H54 (cell line): ENCODE results near the gene GAB2.
A peak's percentile ranks its signal among the peaks of the same experiment; 100 is the strongest.

ENCODE experiments used
- DNase-seq: peaks from one replicate; pipeline ENCODE4 v3.0.0; 2011; ENCODE audit warnings: low spot score, mixed read lengths; ENCODE audit not compliant: insufficient read length
- FAIRE-seq: peaks from 3 replicates; lab custom pipeline; 2011; peaks lifted over from hg19 to GRCh38; lab: Jason Lieb, UNC
- POLR2A ChIP-seq: IDR thresholded peaks from 2 replicates; pipeline ENCODE4 v1.6.1; 2011; ENCODE audit warnings: low read depth, mild to moderate bottlenecking, low read length

The GAB2 gene

GRCh38 chr11:78420796-78421209 lies 3.2 kb upstream of the GAB2 start:
- no peak for FAIRE-seq
- no peak for TF ChIP-seq POLR2A
- peak; percentile 37 for DNase-seq

GRCh38 chr11:78420255-78420764 lies 2.7 kb upstream of the GAB2 start:
- DNase-seq (peak; percentile 83), FAIRE-seq (peak; percentile 23)
- TF ChIP-seq POLR2A, result no peak

DNA sequence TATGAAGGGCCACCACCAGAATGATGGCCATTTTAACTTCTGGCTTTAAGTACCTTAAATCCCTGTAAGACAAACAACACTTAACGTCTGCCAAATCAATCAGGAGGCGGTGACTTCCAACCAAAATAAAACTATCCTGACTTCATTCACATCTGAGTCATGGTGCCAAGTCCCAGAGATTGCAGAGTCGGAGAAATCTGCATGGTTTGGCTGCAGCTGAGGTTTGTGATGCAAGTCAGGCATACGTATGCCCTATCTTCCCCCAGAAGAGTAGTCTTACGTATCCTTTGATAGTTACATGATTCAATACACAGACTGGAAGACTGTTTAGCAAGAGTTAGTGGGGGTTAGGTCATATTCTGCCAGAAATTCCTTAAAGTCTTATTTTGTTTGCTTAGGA lies 1.7 kb upstream of the GAB2 start:
- DNase-seq (peak; percentile 80), FAIRE-seq (peak; percentile 91)
- no peak for TF ChIP-seq POLR2A

GRCh38 chr11:78418584-78419211 lies 1.1 kb upstream of the GAB2 start:
- no peak for TF ChIP-seq POLR2A
- DNase-seq (no peak), FAIRE-seq (no peak)

DNA sequence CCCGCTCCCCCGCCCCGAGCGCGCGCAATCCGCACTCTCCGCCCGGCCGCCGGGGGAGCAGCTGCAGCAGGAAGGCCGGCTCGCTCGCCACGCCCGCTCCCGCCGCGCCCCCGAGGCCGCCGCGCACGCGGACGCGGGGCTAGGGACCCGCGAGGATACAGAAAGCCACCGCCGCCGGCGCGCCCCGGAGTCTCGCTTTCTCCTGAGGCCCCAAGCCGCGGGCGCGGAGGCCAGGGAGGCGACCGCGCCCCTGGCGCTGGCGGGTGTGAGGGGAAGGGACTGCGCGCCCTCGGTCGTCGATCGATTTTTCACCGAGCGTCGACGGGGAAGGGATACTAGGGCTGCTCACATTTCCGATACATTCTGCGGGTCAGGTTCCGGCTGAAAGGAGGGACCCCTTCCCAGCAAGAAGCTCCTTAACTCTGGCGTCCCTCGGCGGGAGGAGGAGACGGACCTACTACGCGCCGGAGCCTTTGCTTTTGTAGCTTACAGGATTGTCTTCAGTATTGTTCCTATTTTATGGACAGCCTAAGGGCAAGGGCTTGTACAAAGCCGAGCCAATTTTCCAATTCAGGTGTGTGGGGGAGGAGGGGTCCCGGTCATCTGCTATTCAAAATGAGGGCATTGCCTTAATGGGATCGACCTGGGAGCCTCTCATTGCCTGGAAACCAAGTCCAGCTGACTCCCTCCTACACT lies 416 bp upstream of the GAB2 start:
- DNase-seq (peak; percentile 83), FAIRE-seq (no peak)
- TF ChIP-seq POLR2A, result peak; percentile 36; the same call in 1 of the 2 replicates

- peak; percentile 55 for TF ChIP-seq POLR2A
- peak; percentile 78 for FAIRE-seq
- peak; percentile 94 for DNase-seq
Measured at GRCh38 chr11:78416285-78417174, 1.1 kb downstream of the GAB2 start.

DNA sequence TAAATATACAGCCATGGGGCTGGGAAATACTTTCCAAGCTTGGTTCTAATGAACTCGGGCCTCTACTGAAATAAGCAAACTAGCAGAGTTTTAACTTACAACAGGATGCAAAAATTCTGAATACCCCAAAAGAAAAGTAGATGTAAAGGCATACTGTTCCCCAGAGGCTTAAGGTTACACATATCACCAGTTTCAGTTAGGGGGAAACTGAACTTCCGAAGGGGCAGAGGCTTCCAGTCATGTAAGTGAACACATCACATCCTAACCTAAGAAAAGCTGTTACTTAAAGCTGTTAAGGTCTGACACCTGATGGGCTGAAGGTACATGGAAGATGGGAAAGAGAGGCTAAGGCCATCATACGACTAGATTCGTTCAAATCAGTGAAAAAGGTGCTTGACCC lies 2.3 kb downstream of the GAB2 start:
- no peak for FAIRE-seq
- DNase-seq, result no peak
- TF ChIP-seq POLR2A, result no peak

GRCh38 chr11:78414321-78415051 lies 3.1 kb downstream of the GAB2 start:
- no peak for TF ChIP-seq POLR2A
- FAIRE-seq (no peak), DNase-seq (peak; percentile 29)

DNA sequence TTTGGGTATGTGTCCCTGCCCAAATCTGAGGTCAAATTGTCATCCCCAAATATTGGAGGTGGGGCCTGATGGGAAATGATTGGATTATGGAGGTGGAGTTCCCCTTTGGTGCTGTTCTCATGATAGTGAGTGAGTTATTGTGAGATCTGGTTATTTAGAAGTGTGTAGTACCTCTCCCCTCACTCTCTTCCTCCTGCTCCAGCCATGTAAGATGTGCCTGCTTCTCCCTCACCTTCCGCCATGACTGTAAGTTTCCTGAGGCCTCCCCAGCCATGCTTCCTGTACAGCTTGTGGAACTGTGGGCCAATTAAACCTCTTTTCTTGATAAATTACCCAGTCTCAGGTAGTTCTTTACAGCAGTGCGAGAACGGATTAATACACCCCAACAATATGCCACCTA lies 9.0 kb downstream of the GAB2 start:
- FAIRE-seq (no peak), DNase-seq (no peak)
- TF ChIP-seq POLR2A, result no peak

GRCh38 chr11:78406568-78407196 lies 10.9 kb downstream of the GAB2 start:
- FAIRE-seq, result no peak
- no peak for TF ChIP-seq POLR2A
- no peak for DNase-seq

- no peak for TF ChIP-seq POLR2A
- no peak for DNase-seq
- FAIRE-seq, result no peak
Measured at GRCh38 chr11:78405805-78406204, 11.8 kb downstream of the GAB2 start.

DNA sequence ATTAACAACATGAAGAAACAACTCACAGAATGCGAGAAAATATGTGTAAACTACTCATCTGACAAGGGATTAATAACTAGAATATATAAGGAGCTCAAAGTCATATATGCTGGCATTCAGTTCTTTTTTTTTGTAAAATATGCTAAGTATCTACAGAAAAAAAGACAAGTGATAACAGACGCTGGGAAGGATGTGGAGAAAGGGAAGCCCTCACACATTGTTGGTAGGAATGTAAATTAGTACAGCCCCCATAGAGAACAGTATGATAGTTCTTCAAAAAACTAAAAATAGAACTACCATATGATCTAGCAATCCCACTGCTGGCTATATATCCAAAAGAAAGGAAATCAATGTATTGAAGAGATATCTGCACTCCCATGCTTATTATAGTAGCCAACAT lies 13.8 kb downstream of the GAB2 start:
- DNase-seq (no peak), FAIRE-seq (no peak)
- TF ChIP-seq POLR2A, result no peak

- FAIRE-seq (no peak), DNase-seq (no peak)
- TF ChIP-seq POLR2A, result no peak
Measured at GRCh38 chr11:78402847-78403246, 14.8 kb downstream of the GAB2 start.
